Stimulated activated CD8-positive, alpha-beta memory T cell treated with anti-CD3 and anti-CD28 coated beads, Interleukin-12 subunit alpha, Interleukin-12 subunit beta, amount 100 ng/mL, for 4 hours (primary cell): ENCODE measurements around the gene LRBA.
"Not testable (repeated sequence)": the region's sequence is repeated elsewhere in the genome, so short reads cannot be mapped to it uniquely, and the experiment has no call there.

Experiments used
- DNase-seq: peaks from one replicate; pipeline ENCODE4 v3.0.0-alpha.2; 2020; ENCODE audit warnings: low read depth

LRBA gene

DNA sequence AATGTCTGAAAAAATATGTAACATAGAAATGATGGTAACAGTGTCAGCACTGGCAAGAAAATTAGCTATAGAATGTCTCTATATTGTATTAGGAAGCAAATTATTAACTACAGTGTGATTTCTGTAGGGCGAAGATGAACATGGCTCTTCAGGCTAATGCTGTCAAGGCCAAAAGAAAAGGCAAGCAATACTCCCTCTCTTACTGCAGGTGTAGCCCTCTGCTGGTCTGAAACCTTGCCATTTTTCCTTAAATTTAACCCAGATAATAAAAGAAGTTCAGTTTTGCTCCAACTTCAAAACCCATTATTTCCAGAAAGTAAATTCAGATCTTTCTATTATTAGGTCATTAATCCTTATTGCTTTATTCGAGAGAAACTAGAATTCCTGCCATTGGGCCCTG lies 215.9 kb downstream of the LRBA start:
- no peak for DNase-seq

DNA sequence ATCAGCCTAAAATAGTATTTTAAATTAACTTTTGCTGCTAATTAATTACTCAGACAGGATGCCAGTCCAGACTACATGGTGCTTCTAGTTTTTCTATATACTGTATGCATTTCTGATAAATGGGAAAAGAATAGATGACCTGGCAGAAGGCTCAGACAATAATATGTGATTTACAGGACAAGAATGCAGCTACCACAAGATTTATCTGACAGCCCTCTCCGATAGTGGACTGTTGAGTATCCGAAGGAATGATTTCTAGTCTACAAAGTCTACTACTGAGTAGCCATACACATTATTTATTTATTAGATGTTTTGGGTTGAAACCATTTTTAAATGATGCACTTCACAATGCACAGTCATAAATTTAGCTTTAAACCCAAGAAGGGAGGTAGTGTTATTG lies 220.4 kb downstream of the LRBA start:
- DNase-seq, result no peak

DNA sequence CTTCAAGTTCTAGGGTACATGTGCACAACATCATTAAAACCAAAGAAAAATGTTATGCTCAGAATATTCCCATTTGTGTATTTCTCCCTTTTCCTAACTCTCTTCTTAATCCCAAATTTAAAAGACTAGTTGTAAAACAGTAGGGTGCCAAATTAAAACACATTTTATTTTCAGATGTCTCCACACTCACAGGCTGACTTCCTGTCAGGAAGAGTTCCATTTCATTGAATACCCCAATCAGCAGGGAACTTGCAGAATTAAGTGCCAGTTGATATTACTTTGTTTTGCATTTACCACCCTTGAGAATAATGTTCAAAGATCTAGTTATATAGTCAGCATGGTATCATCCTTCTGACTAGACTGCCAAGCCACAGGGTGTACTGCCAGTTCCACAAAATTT lies 225.2 kb downstream of the LRBA start:
- no peak for DNase-seq

DNA sequence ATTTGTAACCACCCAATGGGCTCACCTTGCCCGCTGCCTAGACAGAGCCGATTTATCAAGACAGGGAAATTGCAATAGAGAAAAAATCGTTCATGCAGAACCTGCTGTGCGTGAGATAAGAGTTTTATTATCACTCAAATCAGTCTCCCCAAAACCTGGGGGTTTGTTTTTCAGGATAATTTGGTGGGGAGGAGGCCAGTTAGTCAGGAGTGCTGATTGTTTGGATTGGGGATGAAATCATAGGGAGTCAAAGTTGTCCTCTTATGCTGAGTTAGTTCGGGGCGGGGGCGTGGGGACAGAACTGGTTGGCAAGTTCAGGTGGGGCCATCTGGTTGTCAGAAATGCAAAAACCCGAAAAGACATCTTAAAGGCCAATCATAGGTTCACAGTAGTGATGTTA lies 230.1 kb downstream of the LRBA start:
- no peak for DNase-seq

DNA sequence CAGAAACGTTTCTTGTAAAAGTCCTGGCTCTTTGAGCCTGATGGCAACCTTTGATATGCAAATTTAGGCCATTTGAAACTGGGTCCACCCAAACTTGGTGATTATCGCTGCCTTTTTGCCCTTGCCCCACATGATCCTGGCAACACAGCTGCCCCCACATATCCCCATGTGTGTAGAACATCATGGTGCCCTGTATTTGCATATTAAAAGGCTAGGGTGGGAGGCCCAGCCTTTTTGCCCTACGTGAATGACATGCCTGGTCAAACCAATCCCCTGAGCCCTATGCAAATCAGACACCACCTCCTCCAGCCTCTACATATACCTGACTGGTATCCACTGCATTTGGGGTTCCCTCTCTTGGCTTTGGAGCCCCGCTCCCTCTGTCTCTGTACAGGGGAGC lies 230.8 kb downstream of the LRBA start:
- DNase-seq, result no peak

DNA sequence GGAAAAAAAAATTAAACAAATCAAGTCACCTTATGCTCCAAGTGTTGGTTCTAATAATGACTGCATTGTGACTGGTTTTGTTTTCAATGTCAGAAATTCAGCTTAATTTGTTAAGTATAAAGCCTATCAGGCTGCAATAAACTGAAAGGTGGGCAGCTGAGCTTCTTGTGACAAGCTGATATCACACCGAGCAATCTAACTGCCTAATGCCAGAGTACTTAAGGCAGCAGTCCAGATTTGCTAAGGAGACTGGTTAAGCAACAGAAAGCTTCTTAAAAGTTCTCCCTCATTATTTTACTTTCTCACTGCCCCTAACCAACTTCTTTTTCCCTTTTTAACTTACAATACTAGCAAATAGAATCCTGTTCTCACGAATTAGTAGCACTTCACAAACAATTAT lies 232.2 kb downstream of the LRBA start:
- DNase-seq, result no peak

DNA sequence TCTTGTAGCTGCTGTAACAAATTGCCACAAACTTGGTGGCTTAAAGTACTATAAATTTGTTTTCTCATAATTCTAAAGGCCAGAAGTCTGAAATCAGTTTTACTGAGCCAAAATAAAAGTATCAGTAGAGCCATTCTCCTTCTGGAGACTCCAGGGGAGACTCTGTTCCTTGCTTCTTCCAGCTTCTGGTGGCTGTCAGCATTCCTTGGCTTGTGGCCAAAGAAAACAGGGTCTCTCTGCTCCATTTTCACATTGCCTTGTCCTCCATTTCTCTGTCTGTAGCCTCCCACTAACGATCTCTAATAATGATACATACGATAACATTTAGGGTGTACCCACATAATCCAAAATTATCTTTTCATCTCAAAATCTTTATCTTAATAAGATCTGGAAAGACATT lies 232.8 kb downstream of the LRBA start:
- no peak for DNase-seq

DNA sequence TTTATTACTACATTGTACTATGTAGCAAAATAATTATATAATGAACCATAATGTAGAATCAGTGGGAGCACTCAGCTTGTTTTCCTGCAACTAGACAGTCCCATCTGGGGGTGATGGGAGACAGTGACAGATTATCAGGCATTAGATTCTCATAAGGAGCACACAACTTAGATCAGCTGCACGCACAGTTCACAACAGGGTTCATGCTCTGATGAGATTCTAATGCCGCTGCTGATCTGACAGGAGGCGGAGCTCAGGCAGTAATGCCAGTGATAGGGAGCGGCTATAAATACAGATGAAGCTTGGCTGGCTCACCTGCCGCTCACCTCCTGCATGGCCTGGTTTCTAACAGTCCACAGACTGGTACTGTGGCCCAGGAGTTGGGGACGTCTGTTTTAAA lies 233.9 kb downstream of the LRBA start:
- no peak for DNase-seq

DNA sequence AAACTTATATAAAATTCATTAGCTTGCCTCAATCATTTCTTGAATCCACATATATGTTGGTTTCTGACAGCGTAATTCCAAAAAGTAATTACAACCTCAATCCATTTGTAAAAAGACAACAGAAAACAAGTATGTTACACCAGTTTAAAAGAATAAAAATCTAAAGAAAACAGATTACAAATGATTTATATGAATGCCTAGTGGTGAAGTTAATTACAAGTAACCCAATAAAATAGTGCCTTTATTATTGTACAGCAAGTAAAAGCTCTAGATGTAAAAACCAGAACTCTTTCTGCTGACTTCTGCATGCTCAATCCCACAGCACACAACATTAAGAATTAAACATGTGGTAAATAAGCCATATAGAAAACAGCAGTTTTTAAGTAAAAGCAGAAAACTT lies 235.4 kb downstream of the LRBA start:
- DNase-seq, result no peak

DNA sequence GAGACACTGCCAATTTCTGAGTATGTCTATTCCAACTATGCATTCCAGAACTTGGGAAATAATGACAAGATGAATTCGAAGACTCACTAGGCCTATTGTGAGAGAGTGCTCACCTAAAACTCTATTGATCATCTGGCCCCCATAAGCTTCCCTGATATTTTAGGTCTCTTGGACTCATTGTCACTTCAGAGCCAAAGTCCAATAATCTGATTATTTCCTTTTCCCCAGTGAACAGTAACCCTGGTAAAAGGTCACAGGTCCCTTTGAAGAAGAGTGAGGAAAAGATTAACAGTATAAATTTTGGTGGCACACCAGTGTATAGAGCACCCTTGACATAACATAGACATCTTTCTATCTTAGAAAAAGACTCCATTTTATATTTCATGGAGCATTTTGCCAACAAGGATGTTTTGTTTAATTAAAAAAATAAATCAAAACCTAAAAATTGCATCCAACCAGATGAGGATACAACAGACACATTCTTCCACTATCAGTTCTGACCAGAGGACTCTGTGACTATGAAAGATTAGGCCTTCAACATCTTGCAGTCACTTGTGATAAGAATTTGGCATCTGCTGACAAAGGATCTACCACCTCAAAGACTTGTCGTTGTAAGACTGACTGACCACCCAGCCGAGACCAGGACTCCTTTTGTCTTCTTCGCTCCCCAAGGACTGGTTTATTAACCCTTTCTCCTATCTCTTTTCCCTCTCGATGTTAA lies 241.2 kb downstream of the LRBA start:
- DNase-seq, result no peak

DNA sequence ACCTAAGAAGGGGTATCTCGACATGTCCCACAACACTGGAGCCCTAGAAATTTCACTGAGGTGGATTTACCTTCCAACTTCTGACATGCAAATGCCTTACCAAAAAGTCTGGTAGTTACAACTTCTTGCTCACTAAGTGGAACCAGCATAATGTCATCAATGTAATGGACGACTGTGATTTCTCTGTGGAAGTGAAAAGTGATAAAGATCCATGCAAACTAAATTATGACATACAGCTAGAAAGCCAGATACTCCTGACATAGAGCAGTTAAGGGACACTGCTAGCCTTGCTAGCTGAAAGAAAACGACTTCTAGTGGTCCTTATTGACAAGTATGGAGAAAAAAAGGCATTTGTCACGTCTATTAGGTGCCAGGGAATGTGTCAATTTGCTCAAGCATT lies 242.1 kb downstream of the LRBA start:
- DNase-seq, result no peak

DNA sequence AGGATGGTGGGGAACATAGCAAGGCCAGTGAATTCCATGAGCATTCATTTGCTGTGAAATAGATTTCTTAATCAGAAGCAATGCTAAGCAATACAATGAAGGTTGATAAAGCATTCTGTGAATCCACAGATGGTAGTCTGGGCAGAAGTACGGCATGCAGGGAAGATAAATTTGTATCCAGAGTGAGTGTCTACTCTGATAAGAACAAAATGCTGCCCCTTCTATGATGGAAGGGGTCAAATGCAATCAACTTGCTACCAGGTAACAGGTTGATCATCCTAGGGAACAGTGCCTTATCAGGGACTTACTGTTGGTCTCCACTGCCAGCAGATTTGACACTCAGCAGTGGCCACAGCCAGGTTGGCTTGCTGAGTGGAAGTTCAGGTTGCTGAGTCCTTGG lies 243.7 kb downstream of the LRBA start:
- no peak for DNase-seq

DNA sequence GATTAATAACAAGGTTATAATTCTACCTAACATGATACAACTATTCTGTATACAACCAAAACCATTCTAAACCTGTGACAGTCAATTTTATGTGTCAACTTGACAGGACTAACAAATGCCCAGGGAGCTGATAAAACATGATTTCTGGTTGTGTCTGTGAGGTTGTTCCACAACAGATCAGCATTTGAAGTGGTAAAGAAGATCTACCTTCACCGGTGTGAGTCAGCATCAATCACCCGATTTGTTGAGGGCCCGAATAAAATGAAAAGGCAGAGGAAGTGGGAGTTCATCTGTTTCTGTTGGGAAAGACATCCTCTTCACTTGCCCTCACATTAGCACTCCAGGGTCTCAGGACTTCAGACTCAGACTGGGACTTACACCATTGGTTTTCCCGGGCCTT lies 245.2 kb downstream of the LRBA start:
- DNase-seq, result no peak

DNA sequence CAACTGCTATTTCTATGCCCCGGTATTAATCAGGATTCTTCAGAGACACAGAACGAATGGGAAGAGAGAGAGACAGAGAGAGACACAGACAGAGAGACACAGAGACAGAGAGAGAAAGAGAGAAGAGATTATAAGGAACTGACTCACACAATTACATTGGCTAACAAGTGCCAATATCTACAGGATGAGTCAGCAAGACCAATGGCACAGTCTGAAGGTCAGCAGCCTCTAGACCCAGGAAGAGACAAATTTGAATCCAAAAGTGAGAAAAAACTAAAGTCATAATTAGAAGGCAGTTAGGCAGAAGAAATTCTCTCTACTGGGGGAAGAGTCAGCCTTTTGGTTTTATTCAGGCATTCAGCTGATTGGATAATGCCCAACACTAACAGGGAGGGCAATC lies 245.8 kb downstream of the LRBA start:
- DNase-seq, result no peak

DNA sequence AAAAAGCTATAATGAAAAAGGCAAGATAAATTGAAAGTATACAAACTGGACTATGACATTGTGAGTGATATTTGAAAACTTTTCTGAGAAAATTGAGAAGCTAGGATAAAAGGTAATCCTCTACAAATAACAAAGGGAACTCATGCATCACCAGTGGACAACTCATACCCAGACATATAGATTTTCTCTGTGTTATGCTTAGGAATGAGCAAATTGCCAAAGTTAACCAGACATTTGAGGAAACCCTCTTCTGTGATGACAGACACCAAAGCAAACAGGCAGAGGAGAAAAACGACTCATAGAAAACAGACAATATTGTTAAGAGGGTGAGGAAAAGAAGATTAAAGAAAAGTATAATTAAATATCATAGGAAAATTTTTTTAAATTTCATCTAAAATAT lies 246.6 kb downstream of the LRBA start:
- no peak for DNase-seq

DNA sequence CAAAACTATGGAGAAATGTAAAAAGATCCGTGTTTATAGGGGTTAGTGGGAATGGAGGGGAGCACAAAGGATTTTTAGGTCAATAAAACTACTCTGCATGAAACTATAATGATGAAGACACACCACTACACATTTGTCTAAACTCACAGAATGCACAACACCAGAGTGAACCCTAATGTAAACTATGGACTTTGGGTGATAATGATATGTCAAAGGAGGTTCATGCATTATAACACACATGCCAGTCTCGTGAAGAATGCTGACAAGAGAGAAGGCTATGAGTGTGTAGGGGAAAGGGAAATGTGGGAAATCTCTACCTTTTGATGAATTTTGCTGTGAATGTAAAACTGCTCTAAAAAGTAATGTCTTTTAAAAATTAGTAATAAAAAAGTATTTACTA lies 249.9 kb downstream of the LRBA start:
- no peak for DNase-seq

DNA sequence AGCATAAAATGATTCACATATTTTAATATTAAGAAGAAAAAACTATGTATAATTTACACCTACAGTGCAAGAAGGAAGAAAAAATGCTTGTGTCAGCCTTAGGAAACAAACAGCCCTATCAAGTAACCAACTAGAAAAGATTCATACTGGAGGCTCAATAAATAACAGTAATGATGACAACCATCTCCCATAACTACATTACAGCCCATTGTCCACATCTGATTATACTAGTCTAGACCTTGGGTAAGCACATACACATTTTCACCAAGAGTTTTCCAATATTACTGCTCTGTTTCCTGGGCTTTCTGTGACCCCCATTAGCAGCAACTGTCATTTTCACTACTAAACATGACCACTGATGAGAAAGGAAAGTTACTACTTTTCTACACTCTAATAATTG lies 263.4 kb downstream of the LRBA start:
- no peak for DNase-seq

DNA sequence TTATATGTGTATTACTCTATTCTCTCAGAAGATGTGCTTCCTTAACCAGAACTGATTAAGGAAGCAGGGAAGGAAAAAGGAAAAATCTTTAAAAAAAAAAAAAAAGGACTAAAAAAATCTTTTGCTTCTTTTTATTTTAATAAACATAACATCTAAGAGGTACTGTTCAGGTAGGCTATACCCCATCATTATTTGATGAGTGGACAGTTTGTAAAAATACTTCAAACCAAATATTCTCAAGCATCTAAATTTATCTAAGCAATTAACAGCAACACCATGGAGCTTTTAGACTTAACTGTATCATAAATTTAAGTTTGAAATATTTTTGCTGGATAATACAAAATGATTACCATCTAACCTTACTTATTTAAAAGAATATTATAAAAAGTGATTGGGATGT lies 264.3 kb downstream of the LRBA start:
- no peak for DNase-seq

DNA sequence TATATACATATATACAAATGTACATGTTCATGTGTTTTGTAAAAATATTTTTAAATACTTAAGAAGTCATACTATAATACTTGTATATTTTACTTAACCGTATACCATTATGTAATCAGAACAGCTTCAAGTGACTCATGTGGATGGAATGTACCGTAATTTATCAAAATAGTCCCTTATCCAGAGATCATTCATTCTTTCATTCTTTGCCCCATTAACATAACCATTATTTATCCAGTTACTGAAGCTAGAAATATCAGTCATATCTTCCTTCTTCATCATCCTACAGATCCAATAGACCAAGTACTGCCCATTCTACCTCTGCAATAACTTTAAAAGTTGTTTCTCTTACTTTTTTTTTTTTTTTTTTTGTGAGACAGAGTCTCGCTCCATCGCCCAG lies 268.9 kb downstream of the LRBA start:
- no peak for DNase-seq

DNA sequence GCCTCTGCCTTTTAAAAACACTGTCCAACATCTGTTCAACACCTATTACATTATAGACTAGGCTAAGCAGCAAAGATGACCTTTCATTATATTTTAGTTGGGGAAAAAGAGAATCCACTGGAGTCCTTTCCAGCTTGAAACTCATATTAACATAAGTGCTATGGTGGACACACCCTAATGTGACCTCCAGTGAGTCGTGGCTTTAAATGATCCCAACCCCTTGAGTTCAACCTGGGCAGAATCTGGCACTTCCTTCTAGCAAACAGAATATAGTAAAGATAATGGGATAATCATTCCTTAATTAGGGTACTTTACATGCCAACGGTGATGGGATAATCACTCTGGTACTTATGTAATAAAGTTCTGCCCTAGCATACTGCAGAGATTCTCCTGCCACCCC lies 270.5 kb downstream of the LRBA start:
- DNase-seq, result no peak

DNA sequence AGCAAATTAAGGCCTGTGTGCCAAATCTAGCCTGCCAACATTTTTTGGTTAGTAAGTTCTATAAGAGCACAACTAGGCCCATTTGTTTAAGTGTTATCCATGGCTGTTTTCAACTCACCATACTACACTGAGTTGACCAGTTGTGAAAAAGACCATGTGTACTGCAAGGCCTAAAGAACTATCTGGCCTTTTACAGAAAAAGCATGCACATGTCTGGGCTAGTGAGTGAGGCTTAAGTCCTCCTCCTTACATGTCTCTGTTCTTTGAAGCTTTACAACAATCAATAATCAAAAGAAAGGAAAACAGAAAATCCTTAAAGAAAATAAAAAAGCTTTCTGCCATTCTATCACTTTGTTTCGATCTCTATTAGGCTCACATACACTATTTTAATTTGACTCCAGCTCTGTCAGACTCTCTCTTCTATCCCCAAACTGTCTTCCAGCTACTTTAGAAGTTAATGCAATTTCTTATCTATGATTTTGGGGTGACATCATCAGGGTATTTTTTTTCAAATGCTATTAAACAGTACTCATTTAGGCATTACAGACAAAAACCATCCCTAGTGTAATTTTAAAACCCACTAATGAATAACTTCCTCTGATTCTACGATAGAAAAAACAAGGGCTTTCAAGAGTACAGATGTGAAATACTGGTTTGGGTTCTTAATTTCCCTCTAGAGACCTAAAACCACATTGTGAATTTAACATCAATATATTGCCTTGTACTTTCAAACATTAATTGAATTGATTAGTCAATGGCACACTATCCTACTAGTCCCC lies 271.3 kb downstream of the LRBA start:
- DNase-seq, result no peak

DNA sequence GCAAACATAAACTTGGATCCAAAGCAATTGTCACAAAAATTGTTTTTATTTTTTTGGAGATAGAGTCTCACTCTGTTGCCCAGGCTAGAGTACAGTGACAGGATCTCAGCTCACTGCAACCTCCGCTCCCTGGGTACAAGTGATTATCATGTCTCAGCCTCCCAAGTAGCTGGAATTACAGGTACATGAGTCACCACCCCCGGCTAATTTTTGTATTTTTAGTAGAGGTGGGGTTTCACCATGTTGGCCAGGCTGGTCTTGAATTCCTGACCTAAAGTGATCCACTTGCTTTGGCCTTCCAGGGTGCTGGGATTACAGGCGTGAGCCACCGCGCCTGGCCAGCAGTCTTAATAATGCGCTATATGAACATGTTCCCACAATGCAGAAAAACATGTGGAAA lies 272.2 kb downstream of the LRBA start:
- DNase-seq, result not testable (repeated sequence)

DNA sequence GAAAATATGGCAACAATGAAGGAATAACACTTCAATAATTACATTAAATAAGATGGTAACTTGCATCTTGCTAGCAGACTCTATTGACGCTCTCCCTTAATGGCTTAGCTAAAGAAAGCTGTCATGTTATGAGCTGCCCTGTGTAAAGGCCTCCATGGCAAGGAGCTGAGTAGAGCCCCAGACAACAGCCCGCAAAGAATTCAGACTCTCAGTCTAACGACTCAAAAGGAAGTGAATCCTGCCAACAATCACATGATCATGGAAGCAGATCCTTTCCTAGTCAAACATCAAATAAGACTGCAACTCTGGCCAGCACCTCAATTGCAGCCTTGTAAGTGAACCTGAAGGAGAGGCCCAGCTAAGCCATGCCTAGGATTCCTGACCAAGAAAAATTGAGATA lies 275.5 kb downstream of the LRBA start:
- no peak for DNase-seq

DNA sequence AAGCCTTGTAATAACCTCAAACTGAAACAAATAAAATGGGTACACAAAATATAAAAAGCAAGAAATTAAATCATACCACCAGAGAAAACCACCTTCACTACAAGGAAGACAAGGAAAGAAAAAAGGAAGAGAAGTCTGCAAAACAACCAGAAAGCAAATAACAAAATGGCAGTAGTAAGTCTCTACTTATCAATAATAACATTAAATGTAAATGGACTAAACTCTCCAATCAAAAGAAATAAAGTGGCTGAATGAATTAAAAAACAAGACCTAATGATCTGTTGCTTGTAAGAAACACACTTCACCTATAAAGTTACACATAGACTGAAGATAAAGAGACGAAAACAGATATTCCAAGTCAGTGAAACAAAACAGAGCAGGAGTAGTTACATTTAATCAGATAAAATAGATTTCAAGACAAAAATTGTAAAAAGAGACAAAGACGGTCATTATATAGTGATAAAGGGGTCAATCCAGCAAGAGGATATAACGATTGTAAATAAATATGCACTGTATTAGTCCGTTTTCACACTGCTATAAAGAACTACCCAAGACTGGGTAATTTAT lies 289.0 kb downstream of the LRBA start:
- DNase-seq, result no peak
